B cell (primary cell): ENCODE measurements around the gene SLC4A8. TPM values are rescaled to one million over a fixed set of nuclear protein-coding genes. Genes with fewer than 3 reads are reported as not detected.

Experiments
- ATAC-seq: fragments of 200-7000 bp; cut with Tn5 transposase; one replicate; pipeline ENCODE4 v1.10.0; 2021; ENCODE audit warnings: low read depth, mild to moderate bottlenecking, moderate number of reproducible peaks, moderate library complexity
- CTCF ChIA-PET: fragments of 350-600 bp; sonication (Branson Sonifier 250); formaldehyde crosslinking; loops from one replicate; lab custom pipeline; 2021; ENCODE audit warnings: antibody characterized with exemption, inconsistent platforms; lab: Charles Lee
- POLR2A ChIA-PET: fragments of 350-600 bp; sonication (Branson Sonifier 250); formaldehyde crosslinking; loops from one replicate; lab custom pipeline; 2021; ENCODE audit warnings: antibody characterized with exemption; lab: Charles Lee
- DNase-seq: peaks from one replicate; pipeline ENCODE4 v3.0.0; 2013
- H2AFZ ChIP-seq: 2 replicates; pipeline ENCODE4 v1.6.1; 2012; ENCODE audit warnings: mild to moderate bottlenecking, low read depth, low read length; ENCODE audit not compliant: insufficient read depth, poor library complexity, severe bottlenecking
- H3K27ac ChIP-seq, 2 donors: 1 replicate in 1 of 2; 2 replicates in 1 of 2; pipeline ENCODE4 v1.5.1; 2012 to 2013; ENCODE audit warnings: low read length in 2 of 2, mild to moderate bottlenecking in 2 of 2, moderate library complexity in 1 of 2
- H3K27me3 ChIP-seq, 4 experiments: fragments of 200-600 bp in 1 of 4; sonication (generic) in 1 of 4; replicated peaks in 1 of 4; 1 replicate in 2 of 4; 2 replicates in 2 of 4; pipeline versions ENCODE4 v1.6.1 to v1.7.0; 2013 to 2016; ENCODE audit warnings: low read length in 3 of 4, mild to moderate bottlenecking in 2 of 4, mixed read lengths in 1 of 4, moderate library complexity in 1 of 4; ENCODE audit not compliant: insufficient read depth in 4 of 4, control insufficient read depth in 3 of 4; ENCODE audit errors: control extremely low read depth in 1 of 4
- H3K36me3 ChIP-seq, 2 experiments: replicated peaks in 1 of 2; 1 replicate in 1 of 2; 2 replicates in 1 of 2; pipeline versions ENCODE4 v1.6.1 to v1.7.1; 2013; ENCODE audit warnings: low read length in 1 of 2; ENCODE audit not compliant: insufficient read depth in 2 of 2, control insufficient read depth in 1 of 2; ENCODE audit errors: control extremely low read depth in 1 of 2, extremely low read depth in 1 of 2
- H3K4me1 ChIP-seq, 2 donors: fragments of 200-600 bp in 1 of 2; sonication (generic) in 1 of 2; 1 replicate in 1 of 2; 2 replicates in 1 of 2; pipeline versions ENCODE4 v1.5.1 to v1.6.1; 2013 to 2017; ENCODE audit warnings: low read length in 2 of 2; ENCODE audit not compliant: control insufficient read depth in 2 of 2, insufficient read depth in 2 of 2
- H3K4me2 ChIP-seq: replicated peaks from 2 replicates; pipeline ENCODE3; 2012; ENCODE audit warnings: mild to moderate bottlenecking, low read depth, low read length; ENCODE audit not compliant: poor library complexity, severe bottlenecking
- H3K4me3 ChIP-seq, 5 experiments: fragments of 200-600 bp in 1 of 5; sonication (generic) in 1 of 5; 1 replicate in 3 of 5; 2 replicates in 2 of 5; pipeline versions ENCODE4 v1.5.1 to v1.7.0; 2011 to 2016; ENCODE audit warnings: low read length in 4 of 5, mild to moderate bottlenecking in 4 of 5, low read depth in 2 of 5, control low read depth in 1 of 5, moderate library complexity in 1 of 5; ENCODE audit not compliant: insufficient read depth in 1 of 5; ENCODE audit errors: control extremely low read depth in 1 of 5, extremely low read depth in 1 of 5
- H3K79me2 ChIP-seq: fragments of 200-600 bp; sonication (generic); one replicate; pipeline ENCODE4 v1.6.0; 2016; ENCODE audit warnings: low read length; ENCODE audit not compliant: control insufficient read depth, insufficient read depth
- H3K9ac ChIP-seq: fragments of 200-600 bp; sonication (generic); 2 replicates; pipeline ENCODE4 v1.6.1; 2017; ENCODE audit warnings: mild to moderate bottlenecking, low read length, moderate library complexity
- H3K9me3 ChIP-seq, 3 donors: one replicate each; pipeline versions ENCODE4 v1.6.1 to v1.7.1; 2013; ENCODE audit warnings: low read length in 2 of 3; ENCODE audit not compliant: control insufficient read depth in 2 of 3, insufficient read depth in 1 of 3; ENCODE audit errors: control extremely low read depth in 1 of 3
- H4K20me1 ChIP-seq: 2 replicates; pipeline ENCODE4 v1.6.0; 2012; ENCODE audit warnings: mild to moderate bottlenecking, low read length; ENCODE audit not compliant: insufficient read depth, control insufficient read depth, poor library complexity, severe bottlenecking
- H3K27ac Mint-ChIP-seq: one replicate; pipeline ENCODE4 v1.8.0; 2021; ENCODE audit warnings: mixed read lengths
- H3K27me3 Mint-ChIP-seq: one replicate; pipeline ENCODE4 v1.8.0; 2021; ENCODE audit warnings: mixed read lengths
- H3K4me1 Mint-ChIP-seq: one replicate; pipeline ENCODE4 v1.8.0; 2021; ENCODE audit warnings: mixed read lengths
- H3K4me3 Mint-ChIP-seq: one replicate; pipeline ENCODE4 v1.8.0; 2021; ENCODE audit warnings: mixed read lengths
- H3K9me3 Mint-ChIP-seq: one replicate; pipeline ENCODE4 v1.8.0; 2022; ENCODE audit warnings: mixed read lengths; ENCODE audit not compliant: insufficient read depth
- CTCF ChIP-seq: fragments of 200-600 bp; IDR thresholded peaks from one replicate; pipeline ENCODE4 v1.8.0; 2022; ENCODE audit warnings: antibody characterized with exemption, mild to moderate bottlenecking
- EZH2 ChIP-seq: IDR thresholded peaks from 2 replicates; pipeline ENCODE4 v1.6.1; 2012; ENCODE audit warnings: borderline replicate concordance, low read depth, mild to moderate bottlenecking, moderate library complexity, low read length; ENCODE audit not compliant: insufficient read depth, poor library complexity, severe bottlenecking
- WGBS: methylation state at CpG from one replicate; pipeline ENCODE4 v1.1.5; 2013; ENCODE audit warnings: missing lambda C conversion rate; ENCODE audit not compliant: insufficient coverage; 5-methylcytosine and 5-hydroxymethylcytosine counted together
- intact Hi-C: fragments of 100-400 bp; cut with micrococcal nuclease; formaldehyde crosslinking; loops from one replicate; pipeline ENCODE4 v1.10.0; 2022
- polyA plus RNA-seq: library from polyadenylated mRNA; depleted of rRNA; stranded (reverse); fragments of >200 nt; gene quantifications from 2 replicates; pipeline ENCODE4 v1.2.3, GENCODE V29; 2012
- total RNA-seq, 2 donors: library from RNA; stranded (reverse); fragments of 120-200 nt in 1 of 2; gene quantifications; 1 replicate in 1 of 2; 2 replicates in 1 of 2; pipeline versions ENCODE4 v1.2.3 to v1.2.4, GENCODE V29; 2013 to 2022

Gene SLC4A8
- total and polyA plus RNA-seq, 2 donors (not counting 1 experiment from before 2014, with no cell fraction given), result 3.1 to 3.2 TPM

GRCh38 chr12:51548241-51548640 lies 123.6 kb downstream of the SLC4A8 start:
- no peak overlapping the region for H3K27ac Mint-ChIP-seq
- no peaks in the 10 kb centered on the region for H3K79me2 ChIP-seq
- peaks cover 40% of the 10 kb centered on the region for H3K27me3 Mint-ChIP-seq
- no peak overlapping the region for H3K4me3 Mint-ChIP-seq
- H3K27ac ChIP-seq, result no peak overlapping the region
- DNase-seq, result no peak
- H3K9me3 Mint-ChIP-seq, result peaks cover 5% of the 10 kb centered on the region
- intact Hi-C loops, result no loop called here
- no peak overlapping the region for H3K4me3 ChIP-seq
- H3K27me3 ChIP-seq, result peaks cover 0 to 14% (median 3%) of the 10 kb centered on the region in 4 experiments
- ChIA-PET POLR2A (no interaction called here), CTCF (no interaction called here)
- no peak for ATAC-seq
- no peak overlapping the region for H2AFZ ChIP-seq
- H3K4me2 ChIP-seq, result no peak overlapping the region
- TF ChIP-seq CTCF, result no peak
- H3K4me1 Mint-ChIP-seq, result peaks cover 8% of the 10 kb centered on the region
- WGBS, result 85% methylated on average over 2 of the region's 2 CpGs
- no peaks in the 10 kb centered on the region for H4K20me1 ChIP-seq
- peaks cover 0 to 2% (median 0%) of the 10 kb centered on the region in 3 donors for H3K9me3 ChIP-seq
- no peaks in the 10 kb centered on the region for H3K36me3 ChIP-seq
- H3K9ac ChIP-seq, result no peak overlapping the region
- H3K4me1 ChIP-seq, result no peaks in the 10 kb centered on the region

- peaks cover 38% of the 10 kb centered on the region for H3K27me3 Mint-ChIP-seq
- no peak overlapping the region for H3K4me3 Mint-ChIP-seq
Observed at GRCh38 chr12:51549637-51550036, 125.0 kb downstream of the SLC4A8 start.

More at GRCh38 chr12:51549637-51550036, 125.0 kb downstream of the SLC4A8 start:
- Mint-ChIP-seq H3K9me3 (peaks cover 2% of the 10 kb centered on the region), H3K4me1 (peaks cover 8% of the 10 kb centered on the region), H3K27ac (no peak overlapping the region)
- intact Hi-C loops, result no loop called here
- Histone ChIP-seq H3K9ac (no peak overlapping the region), H4K20me1 (no peaks in the 10 kb centered on the region), H3K9me3 (no peaks in the 10 kb centered on the region), H2AFZ (no peak overlapping the region), H3K27me3 (peaks cover 0 to 13% (median 2%) of the 10 kb centered on the region in 4 experiments), H3K4me2 (no peak overlapping the region), H3K4me1 (no peaks in the 10 kb centered on the region), H3K4me3 (no peak overlapping the region), H3K27ac (no peak overlapping the region), H3K36me3 (no peaks in the 10 kb centered on the region), H3K79me2 (no peaks in the 10 kb centered on the region)
- ATAC-seq (no peak), DNase-seq (no peak)
- ChIA-PET CTCF (no interaction called here), POLR2A (no interaction called here)
- whole genome bisulfite sequencing, result 95% methylated on average over 8 of the region's 8 CpGs
- TF ChIP-seq EZH2 (no peak), CTCF (no peak)

Other genes with a start within 250 kb of the SLC4A8 start
- gene POU6F1, start 206.8 kb upstream of the SLC4A8 start, total RNA-seq, result 57.5 and 62.6 TPM in 2 replicates
- 16.4 and 27.7 TPM in 2 replicates for gene POU6F1, start 206.8 kb upstream of the SLC4A8 start, polyA plus RNA-seq
- 219 and 233 TPM in 2 replicates for gene DAZAP2, start 186.0 kb upstream of the SLC4A8 start, total RNA-seq
- gene DAZAP2, start 186.0 kb upstream of the SLC4A8 start, polyA plus RNA-seq, result 620 and 775 TPM in 2 replicates
- gene SMAGP, start 154.4 kb upstream of the SLC4A8 start, total RNA-seq, result 8.0 and 10.4 TPM in 2 replicates
- gene SMAGP, start 154.4 kb upstream of the SLC4A8 start, polyA plus RNA-seq, result 15.0 and 21.6 TPM in 2 replicates
- gene BIN2, start 100.7 kb upstream of the SLC4A8 start, total RNA-seq, result 40.1 and 41.5 TPM in 2 replicates
- 100 and 101 TPM in 2 replicates for gene BIN2, start 100.7 kb upstream of the SLC4A8 start, polyA plus RNA-seq
- gene CELA1, start 78.2 kb upstream of the SLC4A8 start, total RNA-seq, result not detected in 2 replicates
- gene CELA1, start 78.2 kb upstream of the SLC4A8 start, polyA plus RNA-seq, result not detected in 2 replicates
- 8.5 and 9.0 TPM in 2 replicates for gene GALNT6, start 33.4 kb upstream of the SLC4A8 start, total RNA-seq
- 10.3 and 11.5 TPM in 2 replicates for gene GALNT6, start 33.4 kb upstream of the SLC4A8 start, polyA plus RNA-seq
- 1.0 and 1.1 TPM in 2 replicates for gene SCN8A, start 166.4 kb downstream of the SLC4A8 start, total RNA-seq
- gene SCN8A, start 166.4 kb downstream of the SLC4A8 start, polyA plus RNA-seq, result 0.16 and 0.78 TPM in 2 replicates